Breast epithelium (tissue), 4 donors: ENCODE data around the gene DNMBP. TPM values are rescaled to one million over a fixed set of nuclear protein-coding genes. Genes with fewer than 3 reads are reported as not detected.
"Not testable (repeated sequence)": the region's sequence is repeated elsewhere in the genome, so short reads cannot be mapped to it uniquely, and the experiment has no call there.

ENCODE experiments used
- DNase-seq, 2 donors: peaks; one replicate each; pipeline ENCODE4 v3.0.0-alpha.2; 2019; ENCODE audit warnings: low spot score in 2 of 2
- H3K27ac ChIP-seq, 2 donors: fragments of 200-600 bp; sonication (generic) in 1 of 2; one replicate each; pipeline ENCODE4 v1.5.1; 2016 to 2019; ENCODE audit warnings: mild to moderate bottlenecking in 1 of 2
- H3K27me3 ChIP-seq, 2 donors: fragments of 200-600 bp; sonication (generic) in 1 of 2; one replicate each; pipeline versions ENCODE4 v1.5.1 to v1.6.0; 2017 to 2019; ENCODE audit warnings: control low read depth in 1 of 2, mild to moderate bottlenecking in 1 of 2
- H3K36me3 ChIP-seq: fragments of 200-600 bp; one replicate; pipeline ENCODE4 v1.5.1; 2019
- H3K4me1 ChIP-seq, 2 donors: fragments of 200-600 bp; sonication (generic); one replicate each; pipeline ENCODE4 v1.5.1; 2016 to 2019; ENCODE audit warnings: control low read depth in 1 of 2
- H3K4me3 ChIP-seq, 3 donors: fragments of 200-600 bp; sonication (generic); 1 replicate in 2 of 3; 2 replicates in 1 of 3; pipeline ENCODE4 v1.5.1; 2016 to 2019; ENCODE audit warnings: mild to moderate bottlenecking in 3 of 3, moderate library complexity in 2 of 3
- H3K9me3 ChIP-seq, 2 donors: fragments of 200-600 bp; sonication (generic) in 1 of 2; one replicate each; pipeline ENCODE4 v1.5.1; 2016 to 2019; ENCODE audit warnings: control low read depth in 1 of 2
- POLR2A ChIP-seq: fragments of 450-650 bp; IDR thresholded peaks from one replicate; pipeline ENCODE4 v1.6.1; 2016; ENCODE audit warnings: antibody characterized with exemption, mild to moderate bottlenecking, moderate library complexity
- POLR2AphosphoS5 ChIP-seq, 3 donors: sonication (generic); formaldehyde crosslinking; IDR thresholded peaks; one replicate each; pipeline ENCODE4 v1.6.1; 2017; ENCODE audit warnings: antibody characterized with exemption in 3 of 3
- intact Hi-C: fragments of 100-400 bp; cut with DNase I; formaldehyde crosslinking; loops from one replicate; pipeline ENCODE4 v1.15.1; 2023; ENCODE audit warnings: low total_unique reads
- total RNA-seq, 3 donors: library from RNA; depleted of rRNA; stranded (reverse); fragments of >200 nt; gene quantifications; one replicate each; pipeline ENCODE4 v1.1.0, GENCODE V29; 2016
- TF ChIP-seq, protein P1 (sequence below), 3 donors: fragments of 450-650 bp; IDR thresholded peaks; one replicate each; pipeline ENCODE4 v1.5.1; 2016 to 2017; ENCODE audit warnings: antibody characterized with exemption in 3 of 3, mild to moderate bottlenecking in 3 of 3, moderate library complexity in 3 of 3

The DNMBP gene
- total RNA-seq, 3 donors from 2014 or later, result 15.1 to 20.6 (median 15.5) TPM

DNA sequence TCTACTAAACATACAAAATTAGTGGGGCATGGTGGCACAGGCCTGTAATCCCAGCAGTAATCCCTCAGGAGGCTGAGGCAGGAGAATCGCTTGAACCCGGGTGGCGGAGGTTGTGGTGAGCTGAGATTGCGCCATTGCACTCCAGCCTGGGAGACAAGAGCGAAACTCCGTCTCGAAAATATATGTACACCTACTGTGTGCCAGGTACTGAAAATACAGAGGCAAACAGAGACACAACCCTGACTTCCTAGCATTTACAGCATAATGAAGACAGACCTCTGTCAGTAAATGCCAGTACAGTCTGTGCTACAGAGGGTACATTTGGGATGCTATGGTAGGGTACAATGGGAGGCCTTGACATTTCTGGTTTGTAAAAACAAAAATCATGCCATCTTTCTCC, 160.7 kb downstream of the DNMBP start:
- H3K4me3 ChIP-seq, result no peak overlapping the region
- H3K27me3 ChIP-seq, result no peaks in the 10 kb centered on the region
- intact Hi-C loops, result no loop called here
- no peaks in the 10 kb centered on the region for H3K36me3 ChIP-seq
- no peak for DNase-seq
- no peak overlapping the region for H3K27ac ChIP-seq
- H3K4me1 ChIP-seq, result no peaks in the 10 kb centered on the region
- TF ChIP-seq POLR2A (no peak), POLR2AphosphoS5 (IDR thresholded peaks at IDR 0.05) (no peak)
- TF ChIP-seq, protein P1, sequence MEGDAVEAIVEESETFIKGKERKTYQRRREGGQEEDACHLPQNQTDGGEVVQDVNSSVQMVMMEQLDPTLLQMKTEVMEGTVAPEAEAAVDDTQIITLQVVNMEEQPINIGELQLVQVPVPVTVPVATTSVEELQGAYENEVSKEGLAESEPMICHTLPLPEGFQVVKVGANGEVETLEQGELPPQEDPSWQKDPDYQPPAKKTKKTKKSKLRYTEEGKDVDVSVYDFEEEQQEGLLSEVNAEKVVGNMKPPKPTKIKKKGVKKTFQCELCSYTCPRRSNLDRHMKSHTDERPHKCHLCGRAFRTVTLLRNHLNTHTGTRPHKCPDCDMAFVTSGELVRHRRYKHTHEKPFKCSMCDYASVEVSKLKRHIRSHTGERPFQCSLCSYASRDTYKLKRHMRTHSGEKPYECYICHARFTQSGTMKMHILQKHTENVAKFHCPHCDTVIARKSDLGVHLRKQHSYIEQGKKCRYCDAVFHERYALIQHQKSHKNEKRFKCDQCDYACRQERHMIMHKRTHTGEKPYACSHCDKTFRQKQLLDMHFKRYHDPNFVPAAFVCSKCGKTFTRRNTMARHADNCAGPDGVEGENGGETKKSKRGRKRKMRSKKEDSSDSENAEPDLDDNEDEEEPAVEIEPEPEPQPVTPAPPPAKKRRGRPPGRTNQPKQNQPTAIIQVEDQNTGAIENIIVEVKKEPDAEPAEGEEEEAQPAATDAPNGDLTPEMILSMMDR (IDR thresholded peaks at IDR 0.05), result no peak
- H3K9me3 ChIP-seq, result no peaks in the 10 kb centered on the region

DNA sequence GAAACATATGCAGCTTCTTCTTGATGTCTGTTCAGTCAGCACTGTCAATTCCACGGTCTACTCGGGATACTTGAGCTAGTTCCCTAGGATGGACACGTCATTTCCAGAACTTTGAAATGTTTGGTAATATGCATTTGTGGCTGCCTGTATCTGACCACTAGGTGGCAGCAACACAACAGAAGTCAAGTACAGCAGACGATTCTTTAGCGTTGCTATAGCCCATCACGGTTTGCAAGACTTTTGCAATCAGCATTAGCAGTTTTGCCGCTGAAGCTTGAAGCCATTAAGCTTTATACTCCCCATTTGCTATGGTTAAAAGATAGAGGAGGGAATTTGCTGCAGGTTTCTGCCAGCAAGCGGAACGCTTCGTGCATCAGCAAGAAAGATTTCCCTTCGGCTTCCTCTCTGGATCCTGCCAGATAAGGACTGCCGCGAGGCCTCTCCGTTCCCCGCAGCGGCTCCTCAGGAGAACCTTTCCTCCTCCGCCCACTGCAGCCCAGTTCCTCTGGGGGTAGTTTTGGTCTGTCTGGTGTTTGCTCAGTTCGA, 163.8 kb downstream of the DNMBP start:
- Histone ChIP-seq H3K27me3 (no peaks in the 10 kb centered on the region), H3K4me1 (no peaks in the 10 kb centered on the region), H3K4me3 (peak overlapping the region; percentile 18 to 53 (median 21)), H3K36me3 (no peaks in the 10 kb centered on the region), H3K9me3 (no peaks in the 10 kb centered on the region), H3K27ac (peak overlapping the region in 1 of 2 donors; percentile 40)
- intact Hi-C loops, result no loop called here
- peak; percentile 64 to 65 for DNase-seq
- TF ChIP-seq POLR2A (no peak), POLR2AphosphoS5 (IDR thresholded peaks at IDR 0.05) (peak in 2 of 3 donors; percentile 21 to 71)
- TF ChIP-seq, protein P1 (IDR thresholded peaks at IDR 0.05), result peak; percentile 91 to 95 (median 94)

DNA sequence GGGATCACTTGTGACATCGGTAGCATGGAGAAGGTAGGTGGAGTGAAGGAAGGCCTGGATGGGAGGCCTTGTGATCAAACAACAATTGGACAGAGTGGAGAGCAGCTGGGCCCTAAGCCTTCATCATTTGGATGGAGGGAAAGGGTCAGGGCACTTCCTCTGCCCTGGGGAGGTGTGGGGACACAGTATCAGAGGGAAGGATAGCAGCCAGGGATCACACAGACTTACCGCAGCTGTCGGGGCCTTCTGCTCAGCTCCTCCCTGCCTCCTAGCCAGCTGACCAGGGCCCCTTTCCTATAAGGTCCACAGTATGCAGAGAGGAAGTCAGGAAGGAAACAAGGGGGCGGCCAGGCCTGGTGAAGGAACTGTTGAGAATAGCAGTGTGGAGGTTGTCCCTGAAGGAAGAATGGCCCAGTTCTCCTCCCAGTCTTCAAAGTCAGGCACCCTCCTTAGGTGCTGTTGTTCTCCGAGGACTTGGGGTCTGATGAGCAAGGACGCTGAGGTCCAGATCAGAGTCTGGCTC, 165.3 kb downstream of the DNMBP start:
- H3K27me3 ChIP-seq, result no peaks in the 10 kb centered on the region
- no peak overlapping the region for H3K27ac ChIP-seq
- intact Hi-C loops, result no loop called here
- no peaks in the 10 kb centered on the region for H3K36me3 ChIP-seq
- H3K4me3 ChIP-seq, result no peak overlapping the region
- no peaks in the 10 kb centered on the region for H3K4me1 ChIP-seq
- H3K9me3 ChIP-seq, result no peaks in the 10 kb centered on the region
- TF ChIP-seq POLR2A (no peak), POLR2AphosphoS5 (IDR thresholded peaks at IDR 0.05) (no peak)
- TF ChIP-seq, protein P1 (IDR thresholded peaks at IDR 0.05), result no peak
- no peak for DNase-seq

DNA sequence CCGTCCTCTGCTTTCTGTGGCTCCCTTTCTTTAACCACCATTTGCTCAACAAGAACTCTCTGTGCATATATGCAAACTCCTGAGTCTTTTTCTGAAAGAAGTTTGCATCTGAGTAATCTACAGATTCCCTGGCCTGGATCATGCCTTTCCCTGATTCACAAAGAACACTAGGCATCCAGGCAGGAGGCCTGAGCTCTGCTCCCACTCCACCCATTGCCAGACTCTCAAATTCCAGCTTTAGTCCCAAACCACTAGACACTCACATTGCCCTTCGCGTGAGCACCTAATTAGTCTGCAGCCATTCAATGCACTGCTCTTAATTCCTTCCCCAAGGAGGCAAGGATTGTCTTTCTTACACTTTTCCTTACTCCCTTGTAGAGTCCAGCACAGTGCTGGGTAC, 166.4 kb downstream of the DNMBP start:
- intact Hi-C loops, result no loop called here
- Histone ChIP-seq H3K9me3 (no peaks in the 10 kb centered on the region), H3K4me1 (no peaks in the 10 kb centered on the region), H3K27me3 (no peaks in the 10 kb centered on the region), H3K27ac (no peak overlapping the region), H3K36me3 (no peaks in the 10 kb centered on the region), H3K4me3 (no peak overlapping the region)
- TF ChIP-seq POLR2A (no peak), POLR2AphosphoS5 (IDR thresholded peaks at IDR 0.05) (no peak)
- TF ChIP-seq, protein P1 (IDR thresholded peaks at IDR 0.05), result no peak
- DNase-seq, result no peak

DNA sequence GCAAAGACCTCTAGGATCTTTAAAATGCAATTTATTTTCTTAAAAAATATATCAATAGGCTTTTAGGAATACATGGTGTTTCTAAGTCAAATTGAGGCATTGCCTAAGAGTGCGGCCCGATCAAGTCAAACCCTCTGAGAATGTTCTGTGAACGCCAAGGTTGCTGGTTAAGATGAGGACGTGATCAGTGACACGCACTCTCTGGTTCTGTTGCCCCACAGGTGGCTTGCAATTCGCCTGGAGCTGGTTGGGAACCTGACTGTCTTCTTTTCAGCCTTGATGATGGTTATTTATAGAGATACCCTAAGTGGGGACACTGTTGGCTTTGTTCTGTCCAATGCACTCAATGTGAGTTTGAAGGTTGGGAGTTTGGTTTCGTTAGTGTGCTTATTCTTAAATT, 168.0 kb downstream of the DNMBP start:
- intact Hi-C loops, result no loop called here
- no peaks in the 10 kb centered on the region for H3K4me1 ChIP-seq
- no peaks in the 10 kb centered on the region for H3K27me3 ChIP-seq
- H3K36me3 ChIP-seq, result no peaks in the 10 kb centered on the region
- TF ChIP-seq POLR2AphosphoS5 (IDR thresholded peaks at IDR 0.05) (no peak), POLR2A (no peak)
- TF ChIP-seq, protein P1 (IDR thresholded peaks at IDR 0.05), result no peak
- no peak overlapping the region for H3K27ac ChIP-seq
- H3K4me3 ChIP-seq, result no peak overlapping the region
- DNase-seq, result no peak
- H3K9me3 ChIP-seq, result no peaks in the 10 kb centered on the region

DNA sequence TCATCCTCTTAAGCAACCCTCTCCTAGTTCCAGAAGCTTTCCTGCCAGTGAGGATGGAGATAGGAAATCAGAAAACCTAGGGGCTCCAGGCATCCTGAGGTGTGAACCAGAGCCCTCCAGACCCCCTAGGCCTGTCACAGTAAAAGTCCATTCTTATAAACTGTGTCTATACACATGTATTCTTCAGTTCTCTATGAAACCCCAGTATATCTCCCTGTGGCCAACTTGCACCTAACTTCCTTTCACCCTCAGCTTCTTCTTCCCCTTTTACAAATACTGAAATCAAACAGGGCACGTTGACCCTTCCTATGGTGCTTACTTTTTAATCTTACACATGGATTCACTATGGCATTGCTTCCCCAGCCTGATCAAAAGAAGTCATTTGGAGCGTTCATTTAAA, 168.9 kb downstream of the DNMBP start:
- H3K4me1 ChIP-seq, DNase-seq, H3K9me3 ChIP-seq, H3K36me3 ChIP-seq, intact Hi-C loops, H3K27ac ChIP-seq, H3K4me3 ChIP-seq, H3K27me3 ChIP-seq: not testable (repeated sequence)
